GM12878 (cell line): ENCODE results near the gene TCEA2. TPM values are rescaled to one million over a fixed set of nuclear protein-coding genes. Genes with fewer than 3 reads are reported as not detected.

Source experiments
- ATAC-seq: fragments of 200-7000 bp; cut with Tn5 transposase; 3 replicates; pipeline ENCODE4 v1.9.1; 2020; ENCODE audit warnings: mild to moderate bottlenecking, moderate library complexity
- BruUV-seq: library from RNA; stranded (reverse); fragments of 400-500 nt; replicated peaks from 2 replicates; lab custom pipeline; 2021; lab: Mats Ljungman, UMichigan
- CTCF ChIA-PET: fragments of 300-600 bp; sonication (Branson Sonifier 250); formaldehyde crosslinking; extraction: SDS; loops from one replicate; lab custom pipeline; 2021; ENCODE audit warnings: inconsistent platforms; lab: Yijun Ruan, JAX
- POLR2A ChIA-PET: fragments of 350-600 bp; formaldehyde crosslinking; extraction: SDS; loops from one replicate; lab custom pipeline; 2021; ENCODE audit warnings: inconsistent platforms; lab: Charles Lee
- RAD21 ChIA-PET: fragments of 300-600 bp; sonication (Branson Sonifier 250); formaldehyde crosslinking; loops from one replicate; lab custom pipeline; 2023; ENCODE audit warnings: antibody characterized with exemption; ENCODE audit not compliant: unreplicated experiment; lab: Charles Lee
- SMC1A ChIA-PET: fragments of 300-600 bp; sonication (Branson Sonifier 250); formaldehyde crosslinking; loops from one replicate; lab custom pipeline; 2023; ENCODE audit not compliant: unreplicated experiment, uncharacterized antibody; lab: Charles Lee
- DNase-seq: peaks from one replicate; pipeline ENCODE4 v3.0.0-alpha.2; 2011; ENCODE audit warnings: low read depth, low spot score
- FAIRE-seq: peaks from 3 replicates; lab custom pipeline; 2011; peaks lifted over from hg19 to GRCh38; lab: Jason Lieb, UNC
- H2AFZ ChIP-seq: 2 replicates; pipeline ENCODE4 v1.6.0; 2011; ENCODE audit warnings: low read depth, low read length, control low read depth; ENCODE audit not compliant: control insufficient read depth
- H3K27ac ChIP-seq: 2 replicates; pipeline ENCODE4 v1.5.1; 2011; ENCODE audit warnings: control low read depth; ENCODE audit not compliant: control insufficient read depth, insufficient read depth
- H3K27me3 ChIP-seq, 2 experiments: replicated peaks in 1 of 2; 2 replicates each; pipeline versions ENCODE4 v1.6.0 to v1.6.1; 2011; ENCODE audit warnings: low read length in 1 of 2; ENCODE audit not compliant: control insufficient read depth in 2 of 2, insufficient read depth in 2 of 2
- H3K36me3 ChIP-seq, 2 experiments: 2 replicates each; pipeline ENCODE4 v1.5.1; 2011; ENCODE audit warnings: low read length in 1 of 2; ENCODE audit not compliant: control insufficient read depth in 2 of 2, insufficient read depth in 2 of 2
- H3K4me1 ChIP-seq: 2 replicates; pipeline ENCODE4 v1.6.1; 2011; ENCODE audit warnings: mild to moderate bottlenecking, low read length, moderate library complexity, mixed read lengths; ENCODE audit not compliant: control insufficient read depth, insufficient read depth
- H3K4me2 ChIP-seq: 2 replicates; pipeline ENCODE4 v1.6.0; 2011; ENCODE audit warnings: control low read depth; ENCODE audit not compliant: control insufficient read depth, insufficient read depth
- H3K4me3 ChIP-seq: fragments of 200-600 bp; sonication (generic); 2 replicates; pipeline ENCODE4 v1.5.1; 2016
- H3K79me2 ChIP-seq: 2 replicates; pipeline ENCODE4 v1.6.0; 2011; ENCODE audit warnings: low read length; ENCODE audit not compliant: control insufficient read depth, insufficient read depth
- H3K9ac ChIP-seq: 2 replicates; pipeline ENCODE4 v1.8.0; 2011; ENCODE audit warnings: low read length, control low read depth, mixed read lengths; ENCODE audit not compliant: control insufficient read depth, insufficient read depth
- H3K9me3 ChIP-seq: replicated peaks from 3 replicates; pipeline ENCODE4 v1.5.1; 2011; ENCODE audit warnings: mild to moderate bottlenecking, low read length; ENCODE audit not compliant: control insufficient read depth, insufficient read depth
- H4K20me1 ChIP-seq: 2 replicates; pipeline ENCODE4 v1.6.0; 2011; ENCODE audit not compliant: control insufficient read depth, insufficient read depth
- BACH1 ChIP-seq: fragments of 450-650 bp; IDR thresholded peaks from 2 replicates; pipeline ENCODE4 v1.6.1; 2017; ENCODE audit warnings: mild to moderate bottlenecking, borderline replicate concordance
- BCL3 ChIP-seq: IDR thresholded peaks from 2 replicates; pipeline ENCODE4 v1.6.1; 2011; ENCODE audit warnings: borderline replicate concordance, low read depth, mild to moderate bottlenecking, moderate library complexity, low read length; ENCODE audit not compliant: insufficient read depth, poor library complexity, severe bottlenecking
- BHLHE40 ChIP-seq, 2 experiments: fragments of 450-650 bp in 1 of 2; IDR thresholded peaks; 2 replicates each; pipeline ENCODE4 v1.6.1; 2011 to 2017; ENCODE audit warnings: low read depth in 2 of 2, borderline replicate concordance in 1 of 2, improper control_type of control experiment in 1 of 2, low read length in 1 of 2, mild to moderate bottlenecking in 1 of 2
- BRCA1 ChIP-seq: IDR thresholded peaks from 2 replicates; pipeline ENCODE4 v1.6.1; 2011; ENCODE audit warnings: low read depth, low read length, improper control_type of control experiment
- CHD2 ChIP-seq: IDR thresholded peaks from 2 replicates; pipeline ENCODE4 v1.6.1; 2011; ENCODE audit warnings: low read depth, low read length, improper control_type of control experiment, borderline replicate concordance
- ESRRA ChIP-seq: IDR thresholded peaks from 2 replicates; pipeline ENCODE4 v1.6.1; 2012; ENCODE audit warnings: mild to moderate bottlenecking, low read length, improper control_type of control experiment
- MLLT1 ChIP-seq: fragments of 450-650 bp; IDR thresholded peaks from 2 replicates; pipeline ENCODE4 v1.6.1; 2016; ENCODE audit warnings: mild to moderate bottlenecking
- MYC ChIP-seq: IDR thresholded peaks from 2 replicates; pipeline ENCODE4 v1.6.1; 2011; ENCODE audit warnings: mild to moderate bottlenecking, low read length, moderate library complexity, inconsistent platforms; ENCODE audit not compliant: insufficient read depth, insufficient replicate concordance, insufficient read length, severe bottlenecking
- PBX3 ChIP-seq: IDR thresholded peaks from 2 replicates; pipeline ENCODE4 v1.6.1; 2011; ENCODE audit warnings: mild to moderate bottlenecking, low read depth, low read length, moderate library complexity; ENCODE audit not compliant: insufficient replicate concordance
- SIN3A ChIP-seq: IDR thresholded peaks from 2 replicates; pipeline ENCODE4 v1.6.1; 2012; ENCODE audit warnings: low read depth, low read length, improper control_type of control experiment
- SIX5 ChIP-seq: IDR thresholded peaks from 2 replicates; pipeline ENCODE4 v1.6.1; 2011; ENCODE audit warnings: mild to moderate bottlenecking, low read depth, low read length, moderate library complexity; ENCODE audit not compliant: severe bottlenecking
- SMAD1 ChIP-seq: fragments of 450-650 bp; IDR thresholded peaks from 2 replicates; pipeline ENCODE4 v1.6.1; 2018; ENCODE audit warnings: mild to moderate bottlenecking, low read depth; ENCODE audit not compliant: partially characterized antibody
- SUPT20H ChIP-seq: IDR thresholded peaks from 2 replicates; pipeline ENCODE4 v1.6.1; 2011; ENCODE audit warnings: low read depth, mild to moderate bottlenecking, low read length, moderate library complexity, borderline replicate concordance; ENCODE audit not compliant: control insufficient read depth
- SUZ12 ChIP-seq: fragments of 200-600 bp; sonication (generic); IDR thresholded peaks from one replicate; pipeline ENCODE4 v1.6.1; 2018; ENCODE audit warnings: antibody characterized with exemption, mild to moderate bottlenecking; ENCODE audit not compliant: unreplicated experiment
- TAF1 ChIP-seq: IDR thresholded peaks from 2 replicates; pipeline ENCODE4 v1.6.1; 2011; ENCODE audit warnings: mild to moderate bottlenecking, low read depth, low read length, borderline replicate concordance
- TCF7 ChIP-seq: IDR thresholded peaks from 2 replicates; pipeline ENCODE4 v1.6.1; 2014; ENCODE audit warnings: antibody characterized with exemption, borderline replicate concordance
- ZBED1 ChIP-seq: IDR thresholded peaks from 2 replicates; pipeline ENCODE4 v1.6.1; 2016; ENCODE audit warnings: borderline replicate concordance
- ZSCAN29 ChIP-seq: fragments of 450-650 bp; IDR thresholded peaks from 2 replicates; pipeline ENCODE4 v1.6.1; 2017; ENCODE audit warnings: mild to moderate bottlenecking, moderate library complexity
- WGBS: methylation state at CpG from one replicate; pipeline ENCODE4 v1.1.6; 2016; ENCODE audit warnings: low lambda C conversion rate; ENCODE audit not compliant: insufficient replicate concordance, insufficient coverage; ENCODE audit errors: missing lambda C conversion rate; 5-methylcytosine and 5-hydroxymethylcytosine counted together
- in situ Hi-C: fragments of 300-500 bp; cut with MboI; formaldehyde crosslinking; loops from 9 replicates; pipeline ENCODE4 v1.14.3; 2018; ENCODE audit warnings: mixed read lengths
- intact Hi-C: fragments of 100-400 bp; cut with micrococcal nuclease; formaldehyde crosslinking; loops from one replicate; pipeline ENCODE4 v1.14.2; 2022; ENCODE audit not compliant: unreplicated experiment
- polyA plus RNA-seq, 11 experiments: library from polyadenylated mRNA; depleted of rRNA in 4 of 11; unstranded in 6 of 11; stranded (reverse) in 5 of 11; fragments of >200 nt; fragmentation: Nextera tagmentation in 4 of 11; fragmentation: Illumina TruSeq in 1 of 11; extraction: Ambion mirVana in 4 of 11; extraction: Trizol in 1 of 11; gene quantifications; 1 replicate in 1 of 11; 2 replicates in 10 of 11; pipeline versions ENCODE4 v1.2.1 to v1.2.3, GENCODE V29; 2011 to 2016; ENCODE audit warnings: inconsistent platforms in 2 of 11, missing spikeins in 2 of 11, low read depth in 1 of 11
- total RNA-seq, 4 experiments: library from RNA; depleted of rRNA in 3 of 4; stranded (reverse); fragments of >200 nt in 3 of 4; fragmentation: Illumina TruSeq in 1 of 4; extraction: Trizol in 1 of 4; gene quantifications; 2 replicates each; pipeline versions ENCODE4 v1.2.1 to v1.2.3, GENCODE V29; 2013 to 2021

The TCEA2 gene
- total and polyA plus RNA-seq, 10 of the 15 experiments (the other 5 are each of a cell fraction or from before 2014, with no cell fraction given): 3.4 to 42.5 (median 13.3) TPM

GRCh38 chr20:64079273-64080012, 16.4 kb downstream of the TCEA2 start, which contains the start of gene RGS19:
Gene RGS19, minus strand, starts transcription at chr20:64079518. Its CDS starts 2,632 bp downstream, at chr20:64076886.
- peaks cover 30% of the 10 kb centered on the region for H3K79me2 ChIP-seq
- peaks cover 2 to 4% of the 10 kb centered on the region in 2 experiments; a peak in 2 of 4 replicates for H3K27me3 ChIP-seq
- peak within 1 kb of the TSS; percentile 91 for H3K9ac ChIP-seq
- peaks cover 26% of the 10 kb centered on the region for H3K4me1 ChIP-seq
- peak; percentile 45 for ATAC-seq
- peak within 1 kb of the TSS; percentile 97 for H3K4me2 ChIP-seq
- FAIRE-seq: peak; percentile 13
- 2% methylated on average over 23 of the region's 73 CpGs for WGBS
- intact Hi-C loops (loop anchor here (2.0 kb wide), 1 partner anchor 17 kb away; the partner anchor contains the start of gene TCEA2), in situ Hi-C loops (no loop called here)
- POLR2A ChIA-PET: interaction anchor here (0.6 to 3.5 kb wide), 12 partner anchors 9 to 457 kb away, joined by 3 to 14 read pairs (median 4); partner anchors contain the start of genes C20orf204, PRPF6 and SAMD10
- RAD21 ChIA-PET: interaction anchor here (0.8 to 6.7 kb wide), 11 partner anchors 13 to 542 kb away, joined by 3 to 67 read pairs (median 5); partner anchors contain the start of genes PTK6 and TCEA2
- H3K4me3 ChIP-seq: peak within 1 kb of the TSS; percentile 83
- H3K36me3 ChIP-seq: peaks cover 0 to 5% of the 10 kb centered on the region in 2 experiments; a peak in 3 of 4 replicates
- H3K27ac ChIP-seq: peak within 1 kb of the TSS; percentile 85
- H4K20me1 ChIP-seq: no peaks in the 10 kb centered on the region
- peak within 1 kb of the TSS; percentile 54 for H2AFZ ChIP-seq
- DNase-seq: no peak
- no peaks in the 10 kb centered on the region for H3K9me3 ChIP-seq
- CTCF ChIA-PET: interaction anchor here (1.0 to 3.9 kb wide), 8 partner anchors 10 to 99 kb away, joined by 3 to 22 read pairs (median 6); no protein-coding TSS in a partner anchor
- BruUV-seq: no TSS peak
- SMC1A ChIA-PET: interaction anchor here (1.0 to 2.4 kb wide), 6 partner anchors 15 to 41 kb away, joined by 3 to 8 read pairs (median 5); partner anchors contain the start of gene TCEA2
- no peak for TF ChIP-seq SIX5
- TF ChIP-seq BRCA1: no peak
- no peak for TF ChIP-seq MLLT1
- no peak for TF ChIP-seq BCL3
- no peak for TF ChIP-seq PBX3
- TF ChIP-seq TCF7: no peak
- no peak for TF ChIP-seq MYC
- peak; percentile 84 to 97 for TF ChIP-seq BHLHE40 (IDR thresholded peaks at IDR 0.05; ENCODE audit: borderline replicate concordance in 1 of 2, low read depth in 2 of 2, low read length in 1 of 2)
- peak; percentile 88 for TF ChIP-seq BACH1
- peak; percentile 59; the same call in 1 of the 2 replicates for TF ChIP-seq SIN3A
- TF ChIP-seq ZSCAN29: no peak
- no peak for TF ChIP-seq ZBED1
- no peak for TF ChIP-seq SMAD1
- TF ChIP-seq SUZ12: no peak
- no peak for TF ChIP-seq SUPT20H
- peak; percentile 86 for TF ChIP-seq CHD2
- no peak for TF ChIP-seq TAF1
- TF ChIP-seq ESRRA: no peak
